GM18520 (cell line): Measurements from ENCODE around the gene IFIT3.
"Not testable (repeated sequence)": the region's sequence is repeated elsewhere in the genome, so short reads cannot be mapped to it uniquely, and the experiment has no call there.

Experiments
- ATAC-seq: cut with Tn5 transposase; IDR thresholded peaks from one replicate; pipeline ENCODE4 v1.9.1; 2021; ENCODE audit not compliant: unreplicated experiment

IFIT3 gene

DNA sequence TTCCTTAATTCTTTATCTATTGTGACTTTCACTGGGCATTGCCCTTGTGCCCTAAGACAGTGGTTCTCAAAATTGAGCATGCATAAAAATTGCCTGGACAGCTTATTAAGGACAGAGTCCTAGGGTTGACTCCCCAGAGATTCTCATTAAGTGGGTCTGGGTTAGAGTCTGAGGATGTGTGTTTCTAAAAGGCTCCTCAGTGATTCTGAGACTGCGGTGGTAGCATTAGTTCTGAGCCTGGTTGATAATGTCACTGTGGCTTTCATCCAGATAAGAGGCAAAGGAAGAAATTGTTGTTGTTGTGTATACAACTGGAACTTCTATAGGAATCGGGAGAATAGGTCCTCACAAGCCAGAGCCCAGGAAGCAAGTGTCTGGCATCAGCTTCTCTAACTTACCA lies 24.6 kb upstream of the IFIT3 start:
- ATAC-seq = no peak

GRCh38 chr10:89304026-89304425 lies 23.8 kb upstream of the IFIT3 start:
- no peak for ATAC-seq

DNA sequence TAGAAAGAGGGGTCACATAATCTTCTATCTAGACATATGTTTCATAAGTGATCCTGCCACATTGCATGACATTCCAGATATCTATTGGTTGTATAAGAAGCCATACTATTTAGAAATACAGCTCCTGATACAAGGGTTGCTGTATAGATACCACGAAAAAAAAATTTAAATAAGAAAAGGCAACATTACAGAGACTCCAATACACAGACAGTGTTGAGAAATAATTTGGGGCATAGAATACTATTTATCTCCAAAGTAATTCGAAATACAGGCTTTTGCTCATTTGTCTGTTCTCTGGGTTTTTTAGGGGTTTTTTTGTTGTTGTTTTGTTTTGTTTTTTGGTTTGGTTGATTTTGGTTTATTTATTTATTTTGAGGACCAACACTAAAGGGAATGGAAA lies 23.4 kb upstream of the IFIT3 start:
- ATAC-seq = no peak

DNA sequence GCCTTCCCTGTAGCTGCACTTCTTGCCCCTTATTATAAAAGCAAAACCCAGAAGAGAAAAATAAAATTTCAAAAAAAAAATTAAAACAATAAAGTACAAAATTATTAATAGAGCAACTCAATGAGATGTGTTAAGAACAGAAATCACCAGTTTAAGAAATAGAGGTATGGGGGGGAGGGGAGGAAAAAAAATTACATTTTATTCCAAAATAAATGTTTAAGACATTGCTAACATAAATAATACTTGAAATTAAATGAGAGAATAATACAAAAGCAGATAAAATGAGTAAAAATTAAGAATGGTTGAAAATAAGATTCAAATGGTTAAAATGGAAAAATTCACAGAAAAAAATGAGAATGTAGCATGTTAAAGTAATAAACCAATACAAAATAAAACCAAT lies 22.9 kb upstream of the IFIT3 start:
- no peak for ATAC-seq

GRCh38 chr10:89305766-89306433 lies 21.9 kb upstream of the IFIT3 start:
- no peak for ATAC-seq

GRCh38 chr10:89306434-89307268 lies 21.1 kb upstream of the IFIT3 start:
- no peak for ATAC-seq

GRCh38 chr10:89307269-89307577 lies 20.6 kb upstream of the IFIT3 start:
- ATAC-seq = no peak

- no peak for ATAC-seq
Observed at GRCh38 chr10:89308266-89308665, 19.5 kb upstream of the IFIT3 start.

DNA sequence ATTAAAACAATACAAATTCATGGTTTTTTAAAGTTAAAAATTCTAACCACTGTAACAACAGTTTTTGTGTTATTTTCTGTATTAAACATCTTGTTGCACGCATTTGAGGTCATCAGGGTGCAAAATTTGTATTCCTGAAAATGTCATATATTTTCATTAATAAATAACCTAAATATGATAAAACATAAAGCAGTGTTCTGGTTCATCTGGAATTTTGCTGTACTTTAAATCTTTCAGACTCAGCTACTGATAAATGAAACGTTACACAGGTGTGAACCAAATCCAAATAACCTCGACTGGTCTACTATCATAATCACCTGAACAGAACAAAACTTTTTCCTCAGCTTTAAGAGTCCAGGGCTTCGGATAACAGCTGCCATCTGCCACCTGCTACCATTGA lies 19.1 kb upstream of the IFIT3 start:
- ATAC-seq = no peak

GRCh38 chr10:89309156-89310055 lies 18.4 kb upstream of the IFIT3 start:
- ATAC-seq = no peak

DNA sequence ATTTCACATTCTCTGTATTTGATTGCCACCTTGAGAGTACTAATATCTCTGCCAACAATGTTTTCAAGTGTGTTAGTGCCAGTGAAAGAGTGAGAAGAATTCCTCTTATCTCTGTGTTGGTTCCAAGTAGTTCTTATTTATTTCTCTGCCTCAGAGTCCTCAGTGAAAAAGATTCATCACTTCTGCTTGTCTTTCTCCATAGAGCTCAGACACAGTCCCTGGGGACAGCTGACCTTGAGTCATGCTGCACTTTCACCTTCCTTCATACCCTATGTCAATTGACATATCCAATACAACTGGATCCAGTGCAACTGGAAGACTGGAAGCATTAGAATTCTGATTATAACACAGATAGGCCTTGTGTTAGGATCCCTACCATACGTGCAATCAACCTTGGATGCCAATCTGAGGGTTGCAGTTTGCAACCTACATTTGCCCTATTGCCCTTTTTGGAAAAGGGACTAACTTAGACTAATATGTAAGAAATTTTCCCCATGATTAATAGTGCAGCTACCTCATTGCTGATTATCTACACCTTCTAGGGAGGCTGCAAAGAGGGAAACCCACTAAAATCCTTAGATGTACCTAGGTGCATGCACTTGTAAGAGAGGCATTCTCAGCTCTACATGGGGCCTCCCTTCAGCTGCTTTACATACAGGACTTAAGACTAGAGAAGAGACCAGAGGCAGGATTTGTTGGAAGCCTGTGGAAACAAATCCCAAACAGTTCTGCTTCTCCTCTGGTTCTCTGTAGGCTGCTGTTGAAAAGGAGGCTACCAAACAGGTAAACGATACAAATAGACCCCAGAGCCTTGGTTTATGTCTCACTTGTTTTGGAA lies 17.5 kb upstream of the IFIT3 start:
- ATAC-seq = no peak

GRCh38 chr10:89312973-89313372 lies 14.8 kb upstream of the IFIT3 start:
- no peak for ATAC-seq

DNA sequence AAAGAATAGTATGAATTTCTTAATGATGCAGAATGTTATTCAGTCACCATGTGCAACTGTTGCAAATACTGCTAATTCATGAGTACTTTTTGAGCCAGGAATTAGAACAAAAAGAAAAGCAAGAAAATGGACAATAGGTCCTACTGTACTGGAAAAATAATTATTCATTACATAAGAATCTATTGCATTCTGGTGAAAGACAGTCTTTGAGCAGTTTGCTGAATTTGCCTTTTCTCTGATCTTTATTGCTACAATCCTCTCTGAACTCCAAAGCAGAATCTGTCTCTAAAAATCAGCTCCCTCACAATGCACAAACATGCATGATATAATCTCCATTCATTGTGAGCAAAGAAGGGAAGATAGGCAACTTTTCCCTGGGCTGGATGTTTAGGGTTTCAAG lies 13.1 kb upstream of the IFIT3 start:
- no peak for ATAC-seq

DNA sequence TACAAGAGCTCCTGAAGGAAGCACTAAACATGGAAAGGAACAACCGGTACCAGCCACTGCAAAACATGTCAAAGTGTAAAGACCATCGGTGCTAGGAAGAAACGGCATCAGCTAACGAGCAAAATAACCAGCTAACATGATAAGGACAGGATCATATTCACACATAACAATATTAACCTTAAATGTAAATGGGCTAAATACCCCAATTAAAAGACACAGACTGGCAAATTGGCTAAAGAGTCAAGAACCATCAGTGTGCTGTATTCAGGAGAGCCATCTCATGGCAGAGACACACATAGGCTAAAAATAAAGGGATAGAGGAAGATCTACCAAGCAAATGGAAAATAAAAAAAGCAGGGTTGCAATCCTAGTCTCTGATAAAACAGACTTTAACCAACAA lies 9.8 kb upstream of the IFIT3 start:
- ATAC-seq = not testable (repeated sequence)

GRCh38 chr10:89325081-89325480 lies 2.7 kb upstream of the IFIT3 start:
- ATAC-seq = not testable (repeated sequence)

DNA sequence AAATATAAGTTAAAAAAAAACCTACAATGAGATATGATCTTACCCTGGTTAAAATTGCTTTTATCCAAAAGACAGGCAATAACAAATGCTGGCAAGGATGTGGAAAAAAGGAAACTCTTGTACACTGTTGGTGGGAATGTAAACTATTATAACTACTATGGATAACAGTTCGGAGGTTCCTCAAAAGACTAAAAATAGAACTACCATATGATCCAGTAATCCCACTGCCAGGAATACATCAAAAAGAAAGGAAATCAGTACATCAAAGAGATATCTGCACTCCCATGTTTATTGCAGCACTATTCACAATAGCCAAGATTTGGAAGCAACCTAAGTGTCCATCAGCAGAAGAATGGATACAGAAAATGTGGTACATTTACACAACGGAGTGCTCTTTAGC lies 1.9 kb upstream of the IFIT3 start:
- ATAC-seq = not testable (repeated sequence)

- no peak for ATAC-seq
Observed at GRCh38 chr10:89329151-89329550, 1.4 kb downstream of the IFIT3 start.

DNA sequence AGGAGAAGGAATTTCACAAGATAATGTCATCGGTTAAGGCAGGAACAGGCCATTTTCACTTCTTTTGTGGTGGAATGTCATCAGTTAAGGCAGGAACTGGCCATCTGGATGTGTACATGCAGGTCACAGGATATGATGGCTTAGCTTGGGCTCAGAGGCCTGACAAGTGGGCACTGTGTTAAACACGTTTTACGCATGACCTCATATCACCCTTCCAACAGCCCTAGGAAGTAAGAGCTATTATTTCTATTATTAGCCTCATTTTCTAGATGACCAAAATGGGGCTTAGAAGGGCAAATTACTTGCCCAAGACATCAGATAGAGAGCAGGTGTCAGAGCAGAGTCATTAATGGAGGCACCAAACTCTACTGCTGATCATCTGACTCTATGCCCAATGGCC lies 2.2 kb downstream of the IFIT3 start:
- not testable (repeated sequence) for ATAC-seq

- no peak for ATAC-seq
Observed at GRCh38 chr10:89330537-89331212, 2.9 kb downstream of the IFIT3 start.

- ATAC-seq = not testable (repeated sequence)
Observed at GRCh38 chr10:89331487-89332122, 3.8 kb downstream of the IFIT3 start.
